ENCODE data around the gene TYW5.

The TYW5 gene

GRCh38 chr2:199972088-199972626 lies 16.9 kb upstream of the TYW5 start:
- DNase-seq = no peak

GRCh38 chr2:199968126-199968525 lies 12.8 kb upstream of the TYW5 start:
- DNase-seq = no peak

GRCh38 chr2:199966976-199967375 lies 11.7 kb upstream of the TYW5 start:
- DNase-seq = no peak

GRCh38 chr2:199966405-199966804 lies 11.1 kb upstream of the TYW5 start:
- no peak for DNase-seq

- no peak for DNase-seq
Measured at GRCh38 chr2:199962203-199962602, 6.9 kb upstream of the TYW5 start.

GRCh38 chr2:199958014-199958413 lies 2.7 kb upstream of the TYW5 start:
- DNase-seq = no peak

- DNase-seq = no peak
Measured at GRCh38 chr2:199956062-199956380, 730 bp upstream of the TYW5 start.

GRCh38 chr2:199955007-199955338 lies 318 bp downstream of the TYW5 start:
- no peak for DNase-seq

- no peak for DNase-seq
Measured at GRCh38 chr2:199951023-199951422, 4.3 kb downstream of the TYW5 start.

- no peak for DNase-seq
Measured at GRCh38 chr2:199950396-199950795, 4.9 kb downstream of the TYW5 start.

GRCh38 chr2:199946836-199947235 lies 8.5 kb downstream of the TYW5 start:
- DNase-seq = no peak

GRCh38 chr2:199946196-199946595 lies 9.1 kb downstream of the TYW5 start:
- no peak for DNase-seq

GRCh38 chr2:199943373-199943772 lies 11.9 kb downstream of the TYW5 start:
- no peak for DNase-seq

GRCh38 chr2:199940373-199940772 lies 14.9 kb downstream of the TYW5 start:
- DNase-seq = no peak

GRCh38 chr2:199936554-199936953 lies 18.7 kb downstream of the TYW5 start:
- no peak for DNase-seq

- no peak for DNase-seq
Measured at GRCh38 chr2:199933466-199933865, 21.8 kb downstream of the TYW5 start.

GRCh38 chr2:199932312-199932855 lies 22.9 kb downstream of the TYW5 start:
- DNase-seq = no peak

GRCh38 chr2:199929262-199929661 lies 26.0 kb downstream of the TYW5 start:
- DNase-seq = no peak

- DNase-seq = no peak
Measured at GRCh38 chr2:199928626-199929025, 26.7 kb downstream of the TYW5 start.

GRCh38 chr2:199928226-199928625 lies 27.1 kb downstream of the TYW5 start:
- DNase-seq = no peak

- DNase-seq = no peak
Measured at GRCh38 chr2:199926806-199927205, 28.5 kb downstream of the TYW5 start.

GRCh38 chr2:199923924-199924323 lies 31.4 kb downstream of the TYW5 start:
- DNase-seq = no peak

- DNase-seq = no peak
Measured at GRCh38 chr2:199922856-199923255, 32.4 kb downstream of the TYW5 start.

- no peak for DNase-seq
Measured at GRCh38 chr2:199916980-199917379, 38.3 kb downstream of the TYW5 start.

GRCh38 chr2:199914372-199914958 lies 40.8 kb downstream of the TYW5 start:
- no peak for DNase-seq

All from activated CD4-positive, alpha-beta T cell treated with anti-CD3 and anti-CD28 coated beads, Interleukin-2, amount 50 U/mL, for 48 hours (primary cell).